ENCODE data around the gene MAN2A1. TPM values are rescaled to one million over a fixed set of nuclear protein-coding genes. Genes with fewer than 3 reads are reported as not detected.

MAN2A1 gene
- polyA plus RNA-seq, 1 donor (not counting 4 experiments of a cell fraction or from before 2014, with no cell fraction given) = 63.8 TPM

GRCh38 chr5:109718216-109718615, 28.5 kb downstream of the MAN2A1 start:
- peaks cover 24% of the 10 kb centered on the region for H3K79me2 ChIP-seq (ENCODE audit: control insufficient read depth, insufficient read depth, low read length)
- H4K20me1 ChIP-seq (ENCODE audit: control insufficient read depth, extremely low read depth, insufficient read depth, low read length) = peaks cover 2% of the 10 kb centered on the region
- H3K9me1 ChIP-seq (ENCODE audit: control insufficient read depth, extremely low read depth, insufficient read depth, low read length) = no peaks in the 10 kb centered on the region
- DNase-seq (ENCODE audit: low read depth, low spot score) (no peak), FAIRE-seq (no peak)
- no peaks in the 10 kb centered on the region for H3K27me3 ChIP-seq (ENCODE audit: control insufficient read depth, extremely low read depth, insufficient read depth, low read length)
- no peak overlapping the region for H3K9ac ChIP-seq (ENCODE audit: control insufficient read depth, extremely low read depth, insufficient read depth, low read length)
- no peak overlapping the region for H3K4me2 ChIP-seq (ENCODE audit: control insufficient read depth, extremely low read depth, insufficient read depth, low read depth, low read length)
- H2AFZ ChIP-seq (ENCODE audit: control insufficient read depth, low read length) = no peak overlapping the region
- H3K27ac ChIP-seq (ENCODE audit: control insufficient read depth, insufficient read depth, low read length) = no peak overlapping the region
- H3K36me3 ChIP-seq (ENCODE audit: control insufficient read depth in 2 of 2, extremely low read depth in 1 of 2, insufficient read depth in 2 of 2, low read length in 2 of 2) = peaks cover 0 to 1% of the 10 kb centered on the region in 2 experiments
- H3K4me3 ChIP-seq (ENCODE audit: control insufficient read depth in 2 of 3, extremely low read depth in 1 of 3, insufficient read depth in 2 of 3, low read depth in 1 of 3, low read length in 3 of 3) = no peak overlapping the region
- H3K4me1 ChIP-seq (ENCODE audit: control insufficient read depth, extremely low read depth, insufficient read depth, low read length) = no peaks in the 10 kb centered on the region
- dilution Hi-C loops (cut with MboI; ENCODE audit: extremely low pct_ligation_motif_present, low sequenced_read_pairs) = no loop called here
- TF ChIP-seq CTCF (optimal IDR thresholded peaks at IDR 0.05 in 1 of 3, IDR thresholded peaks at IDR 0.05 in 1 of 3, conservative IDR thresholded peaks at IDR 0.05 in 1 of 3; ENCODE audit: extremely low read depth in 1 of 3, insufficient read depth in 2 of 3, low read length in 3 of 3) (no peak), EZH2 (IDR thresholded peaks at IDR 0.05; ENCODE audit: low read length) (no peak)
- H3K9me3 ChIP-seq (ENCODE audit: control insufficient read depth, low read depth, low read length) = no peaks in the 10 kb centered on the region

- H3K9ac ChIP-seq (ENCODE audit: control insufficient read depth, extremely low read depth, insufficient read depth, low read length) = no peak overlapping the region
- peaks cover 0 to 1% of the 10 kb centered on the region in 2 experiments for H3K36me3 ChIP-seq (ENCODE audit: control insufficient read depth in 2 of 2, extremely low read depth in 1 of 2, insufficient read depth in 2 of 2, low read length in 2 of 2)
- FAIRE-seq (no peak), DNase-seq (ENCODE audit: low read depth, low spot score) (no peak)
- dilution Hi-C loops (cut with MboI; ENCODE audit: extremely low pct_ligation_motif_present, low sequenced_read_pairs) = no loop called here
- peaks cover 2% of the 10 kb centered on the region for H4K20me1 ChIP-seq (ENCODE audit: control insufficient read depth, extremely low read depth, insufficient read depth, low read length)
- no peak overlapping the region for H2AFZ ChIP-seq (ENCODE audit: control insufficient read depth, low read length)
- H3K4me1 ChIP-seq (ENCODE audit: control insufficient read depth, extremely low read depth, insufficient read depth, low read length) = no peaks in the 10 kb centered on the region
- no peak overlapping the region for H3K4me3 ChIP-seq (ENCODE audit: control insufficient read depth in 2 of 3, extremely low read depth in 1 of 3, insufficient read depth in 2 of 3, low read depth in 1 of 3, low read length in 3 of 3)
- no peaks in the 10 kb centered on the region for H3K9me3 ChIP-seq (ENCODE audit: control insufficient read depth, low read depth, low read length)
- H3K27ac ChIP-seq (ENCODE audit: control insufficient read depth, insufficient read depth, low read length) = no peak overlapping the region
- H3K4me2 ChIP-seq (ENCODE audit: control insufficient read depth, extremely low read depth, insufficient read depth, low read depth, low read length) = no peak overlapping the region
- peaks cover 19% of the 10 kb centered on the region for H3K79me2 ChIP-seq (ENCODE audit: control insufficient read depth, insufficient read depth, low read length)
- no peaks in the 10 kb centered on the region for H3K27me3 ChIP-seq (ENCODE audit: control insufficient read depth, extremely low read depth, insufficient read depth, low read length)
- H3K9me1 ChIP-seq (ENCODE audit: control insufficient read depth, extremely low read depth, insufficient read depth, low read length) = no peaks in the 10 kb centered on the region
- TF ChIP-seq EZH2 (IDR thresholded peaks at IDR 0.05; ENCODE audit: low read length) (no peak), CTCF (optimal IDR thresholded peaks at IDR 0.05 in 1 of 3, IDR thresholded peaks at IDR 0.05 in 1 of 3, conservative IDR thresholded peaks at IDR 0.05 in 1 of 3; ENCODE audit: extremely low read depth in 1 of 3, insufficient read depth in 2 of 3, low read length in 3 of 3) (no peak)
These were observed 28.9 kb downstream of the MAN2A1 start for GRCh38 chr5:109718632-109719031.

Measured in keratinocyte (primary cell).